AG04449 (cell line): ENCODE measurements around the gene F12.
A peak's percentile ranks its signal among the peaks of the same experiment; 100 is the strongest.

Experiments
- CTCF ChIA-PET: fragments of 350-600 bp; formaldehyde crosslinking; extraction: SDS; loops from one replicate; lab custom pipeline; 2021; ENCODE audit warnings: antibody characterized with exemption; lab: Yijun Ruan, JAX
- POLR2A ChIA-PET: fragments of 400-600, 350-600 bp; formaldehyde crosslinking; extraction: SDS; loops from one replicate; lab custom pipeline; 2020; ENCODE audit warnings: antibody characterized with exemption, inconsistent platforms; lab: Yijun Ruan, JAX
- DNase-seq: peaks from one replicate; pipeline ENCODE4 v3.0.0-alpha.2; 2010; ENCODE audit warnings: low read depth, low spot score
- H3K4me3 ChIP-seq: 2 replicates; pipeline ENCODE4 v1.5.1; 2011; ENCODE audit warnings: low read depth, mild to moderate bottlenecking, control low read depth, low read length
- CTCF ChIP-seq: IDR thresholded peaks from one replicate; pipeline ENCODE4 v1.5.1; 2011; ENCODE audit warnings: mild to moderate bottlenecking, moderate library complexity, low read length, control low read depth, inconsistent platforms; ENCODE audit not compliant: insufficient read depth; ENCODE audit errors: missing control alignments

F12 gene

DNA sequence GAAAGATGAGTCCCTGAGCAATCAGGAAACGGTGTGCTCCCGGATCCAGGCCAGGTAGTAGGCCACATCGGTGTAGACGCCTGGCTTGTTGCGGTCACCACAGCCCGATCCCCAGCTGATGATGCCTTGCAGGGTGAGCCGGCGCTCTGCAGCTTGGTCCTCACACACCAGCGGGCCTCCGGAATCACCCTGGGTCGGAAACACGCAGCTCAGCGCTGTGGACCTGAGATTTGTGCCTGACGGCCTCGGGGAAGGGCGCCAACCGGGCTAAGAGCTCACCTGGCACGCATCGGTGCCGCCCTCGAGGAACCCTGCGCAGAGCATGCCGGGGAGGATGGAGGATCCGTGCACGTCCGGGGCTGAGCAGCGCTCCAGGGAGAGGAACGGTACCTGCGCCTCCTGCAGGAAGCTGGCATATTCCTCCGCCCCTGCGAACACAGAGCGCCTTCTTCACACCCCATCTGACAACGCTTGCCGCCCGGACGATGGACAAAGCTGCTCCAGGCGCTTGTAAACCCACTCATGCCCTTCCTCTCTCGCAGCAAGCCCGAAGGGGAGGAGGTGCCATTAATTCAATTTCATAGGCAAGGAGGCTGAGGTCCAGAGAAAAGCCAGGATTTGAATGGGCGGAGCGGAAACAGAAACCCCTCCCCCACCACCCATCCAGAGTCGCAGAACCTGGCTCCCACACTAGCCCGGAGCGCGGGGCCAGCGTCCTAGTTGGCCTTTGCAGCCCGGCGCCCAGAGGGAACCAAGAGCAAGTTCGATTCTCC is 6.9 kb downstream of the F12 start:
- peak; percentile 72 for TF ChIP-seq CTCF
- H3K4me3 ChIP-seq, result peak overlapping the region; percentile 71
- no peak for DNase-seq
- ChIA-PET CTCF (interaction anchor here (0.8 to 31.8 kb wide), 19 partner anchors 8 to 288 kb away, joined by 3 to 853 read pairs (median 21); partner anchors contain the start of genes GRK6, LMAN2, MXD3 and PRR7), POLR2A (interaction anchor here (1.0 to 3.8 kb wide), 2 partner anchors 74 to 94 kb away, joined by 3 to 21 read pairs; partner anchors contain the start of gene PDLIM7)

DNA sequence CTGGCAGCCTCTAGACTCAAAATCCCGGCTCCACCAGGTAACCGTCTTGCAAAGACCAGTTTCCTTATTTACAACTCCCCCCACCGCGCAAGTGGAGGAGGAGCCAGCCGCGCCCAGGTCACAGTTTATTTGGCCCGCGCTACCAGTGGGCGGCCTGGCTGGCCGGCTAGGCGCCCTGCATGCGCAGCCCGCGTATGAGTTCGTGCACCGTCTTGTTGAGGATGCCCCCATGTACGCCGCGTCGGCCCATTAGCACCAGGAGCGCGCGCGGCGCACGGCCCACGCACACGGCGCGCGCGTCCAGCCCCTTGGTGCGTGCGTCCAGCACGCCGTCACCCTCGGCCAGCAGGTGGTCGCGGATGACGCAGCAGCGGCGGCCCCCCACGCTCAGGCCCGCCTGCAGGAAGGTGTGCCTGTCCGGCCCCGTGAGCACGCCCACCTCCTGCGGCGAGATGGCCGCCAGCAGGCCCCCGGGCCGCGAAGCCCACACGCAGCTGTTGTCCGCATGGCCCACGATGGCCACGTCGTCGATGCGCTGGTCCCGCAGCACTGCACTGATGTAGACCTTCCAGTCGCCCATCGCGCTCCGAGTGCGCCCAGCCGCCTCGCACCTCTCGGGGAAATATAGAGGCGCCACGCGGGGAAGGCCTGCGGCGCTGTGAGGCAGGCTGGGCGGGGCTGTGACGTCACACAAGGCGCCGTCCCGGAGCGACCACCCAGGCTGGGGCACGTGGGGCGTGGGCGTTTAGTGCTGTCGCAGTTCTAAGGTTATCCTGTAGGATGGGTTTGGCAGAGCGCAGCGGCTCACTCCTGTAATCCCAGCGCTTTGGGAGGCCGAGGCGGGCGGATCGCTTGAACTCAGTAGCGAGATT is 9.1 kb downstream of the F12 start, which contains the start of gene PFN3:
Gene PFN3 (minus strand): TSS at position 665 of the 872 bp plus-strand sequence. CDS start 85 bp downstream, at position 580.
- TF ChIP-seq CTCF, result no peak
- H3K4me3 ChIP-seq, result no peak within 1 kb of the TSS
- no peak for DNase-seq
- CTCF ChIA-PET, result interaction anchor here (4.1 to 31.8 kb wide), 5 partner anchors 16 to 286 kb away, joined by 29 to 853 read pairs (median 94); partner anchors contain the start of genes PRR7 and SLC34A1
- POLR2A ChIA-PET, result no interaction called here

DNA sequence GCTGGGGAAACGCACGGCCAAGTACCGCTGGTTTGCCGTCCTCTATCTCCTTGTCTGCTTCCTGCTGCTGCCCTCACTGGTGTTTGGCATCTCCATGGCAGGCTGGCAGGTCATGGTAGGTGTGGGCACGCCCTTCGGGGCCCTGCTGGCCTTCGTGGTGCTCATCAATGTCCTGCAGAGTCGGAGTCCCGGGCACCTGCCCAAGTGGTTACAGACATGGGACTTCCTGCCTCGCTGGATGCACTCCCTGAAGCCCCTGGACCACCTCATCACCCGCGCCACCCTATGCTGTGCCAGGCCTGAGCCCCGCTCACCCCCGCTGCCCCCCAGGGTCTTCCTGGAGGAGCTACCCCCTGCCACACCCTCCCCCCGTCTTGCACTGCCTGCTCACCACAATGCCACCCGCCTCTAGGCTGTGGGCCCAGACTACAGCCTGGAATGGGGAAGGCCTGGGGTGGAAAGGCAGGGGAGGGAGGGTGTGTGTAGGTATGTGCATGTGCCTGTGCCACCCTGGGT is 11.4 kb downstream of the F12 start:
- CTCF ChIA-PET, result interaction anchor here (31.8 to 35.1 kb wide), 2 partner anchors 2 to 18 kb away, joined by 853 read pairs; partner anchors contain the start of genes F12, PFN3 and SLC34A1
- H3K4me3 ChIP-seq, result no peak overlapping the region
- no peak for TF ChIP-seq CTCF
- POLR2A ChIA-PET, result no interaction called here
- DNase-seq, result no peak

GRCh38 chr5:177396807-177397206 is 12.6 kb downstream of the F12 start:
- no peak for TF ChIP-seq CTCF
- ChIA-PET POLR2A (no interaction called here), CTCF (interaction anchor here (31.8 to 35.1 kb wide), 2 partner anchors 1 to 17 kb away, joined by 853 read pairs; partner anchors contain the start of genes F12, PFN3 and SLC34A1)
- no peak overlapping the region for H3K4me3 ChIP-seq
- no peak for DNase-seq

DNA sequence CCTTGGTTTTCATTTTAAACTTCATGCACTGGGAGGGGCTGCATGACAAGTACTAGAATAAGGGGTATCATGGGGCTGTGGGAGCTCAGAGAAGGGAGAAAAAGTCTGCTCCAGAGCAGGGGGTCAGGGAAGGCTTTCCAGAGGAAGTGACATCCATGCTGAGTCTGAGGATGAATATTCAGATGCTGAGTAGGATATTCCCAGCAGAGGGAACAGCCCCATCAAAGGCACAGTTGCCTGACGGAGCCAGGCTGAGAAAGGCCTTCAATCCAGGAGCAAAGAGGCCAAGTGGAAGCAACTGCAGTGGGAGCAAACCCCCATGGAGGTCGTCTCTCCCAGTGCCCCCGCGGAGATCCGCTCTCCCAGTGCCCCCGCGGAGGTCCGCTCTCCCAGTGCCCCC is 13.3 kb downstream of the F12 start:
- ChIA-PET POLR2A (no interaction called here), CTCF (interaction anchor here (9.4 to 35.1 kb wide), 3 partner anchors 0 to 51 kb away, joined by 412 to 853 read pairs (median 853); partner anchors contain the start of genes F12, PFN3, PRR7 and SLC34A1)
- TF ChIP-seq CTCF, result no peak
- H3K4me3 ChIP-seq, result no peak overlapping the region
- no peak for DNase-seq
